ENCODE results near the gene ITPK1.

The ITPK1 gene

GRCh38 chr14:92905667-92906066 is 210.1 kb downstream of the ITPK1 start:
- H3K4me3 ChIP-seq (ENCODE audit: low read depth, low read length) = no peak overlapping the region
- no peak for TF ChIP-seq CTCF (IDR thresholded peaks at IDR 0.05; ENCODE audit: borderline replicate concordance, insufficient read depth, low read depth, low read length)

- H3K4me3 ChIP-seq (ENCODE audit: low read depth, low read length) = no peak overlapping the region
- TF ChIP-seq CTCF (IDR thresholded peaks at IDR 0.05; ENCODE audit: borderline replicate concordance, insufficient read depth, low read depth, low read length) = no peak
Measured at GRCh38 chr14:92903359-92903758, 212.4 kb downstream of the ITPK1 start.

- TF ChIP-seq CTCF (IDR thresholded peaks at IDR 0.05; ENCODE audit: borderline replicate concordance, insufficient read depth, low read depth, low read length) = no peak
- no peak overlapping the region for H3K4me3 ChIP-seq (ENCODE audit: low read depth, low read length)
Measured at GRCh38 chr14:92902726-92903125, 213.0 kb downstream of the ITPK1 start.

- H3K4me3 ChIP-seq (ENCODE audit: low read depth, low read length) = no peak overlapping the region
- TF ChIP-seq CTCF (IDR thresholded peaks at IDR 0.05; ENCODE audit: borderline replicate concordance, insufficient read depth, low read depth, low read length) = no peak
Measured at GRCh38 chr14:92902191-92902590, 213.5 kb downstream of the ITPK1 start.

- H3K4me3 ChIP-seq (ENCODE audit: low read depth, low read length) = no peak overlapping the region
- no peak for TF ChIP-seq CTCF (IDR thresholded peaks at IDR 0.05; ENCODE audit: borderline replicate concordance, insufficient read depth, low read depth, low read length)
Measured at GRCh38 chr14:92900660-92901059, 215.1 kb downstream of the ITPK1 start.

- no peak for TF ChIP-seq CTCF (IDR thresholded peaks at IDR 0.05; ENCODE audit: borderline replicate concordance, insufficient read depth, low read depth, low read length)
Measured at GRCh38 chr14:92898566-92899131, 217.1 kb downstream of the ITPK1 start.

GRCh38 chr14:92897922-92898565 is 217.7 kb downstream of the ITPK1 start:
- TF ChIP-seq CTCF (IDR thresholded peaks at IDR 0.05; ENCODE audit: borderline replicate concordance, insufficient read depth, low read depth, low read length) = no peak
- no peak overlapping the region for H3K4me3 ChIP-seq (ENCODE audit: low read depth, low read length)

More at GRCh38 chr14:92898566-92899131, 217.1 kb downstream of the ITPK1 start:
- no peak overlapping the region for H3K4me3 ChIP-seq (ENCODE audit: low read depth, low read length)

All from GM12875 (cell line).